Endodermal cell (in vitro differentiated cells): ENCODE data around the gene SLC25A19. TPM values are rescaled to one million over a fixed set of nuclear protein-coding genes. Genes with fewer than 3 reads are reported as not detected.

Experiments
- DNase-seq: peaks from one replicate; pipeline ENCODE4 v3.0.0-alpha.2; 2017
- H3K27ac ChIP-seq: 2 replicates; pipeline ENCODE4 v1.5.1; 2013; ENCODE audit warnings: mild to moderate bottlenecking, low read depth, low read length, moderate library complexity
- H3K27me3 ChIP-seq: 2 replicates; pipeline ENCODE4 v1.6.1; 2013; ENCODE audit warnings: mild to moderate bottlenecking, low read length, moderate library complexity; ENCODE audit not compliant: insufficient read depth, control insufficient read depth, poor library complexity, severe bottlenecking
- H3K36me3 ChIP-seq: 2 replicates; pipeline ENCODE4 v1.7.0; 2013; ENCODE audit warnings: mild to moderate bottlenecking, low read length, moderate library complexity; ENCODE audit not compliant: control insufficient read depth, insufficient read depth
- H3K4me1 ChIP-seq: one replicate; pipeline ENCODE4 v1.7.0; 2013; ENCODE audit warnings: low read length; ENCODE audit not compliant: control insufficient read depth, insufficient read depth
- H3K4me3 ChIP-seq: 2 replicates; pipeline ENCODE4 v1.5.1; 2013; ENCODE audit warnings: mild to moderate bottlenecking, low read length, moderate library complexity
- H3K9ac ChIP-seq: 2 replicates; pipeline ENCODE4 v1.6.1; 2013; ENCODE audit warnings: mild to moderate bottlenecking, low read length, moderate library complexity; ENCODE audit not compliant: poor library complexity, severe bottlenecking; ENCODE audit errors: extremely low read depth
- H3K9me3 ChIP-seq: 2 replicates; pipeline ENCODE4 v1.6.1; 2013; ENCODE audit warnings: mild to moderate bottlenecking, low read length, moderate library complexity; ENCODE audit not compliant: control insufficient read depth
- H3K27ac Mint-ChIP-seq: 2 replicates; pipeline ENCODE4 v1.8.0; 2020; ENCODE audit warnings: mixed read lengths
- H3K27me3 Mint-ChIP-seq: 2 replicates; pipeline ENCODE4 v1.8.0; 2021; ENCODE audit warnings: mild to moderate bottlenecking, mixed read lengths; ENCODE audit not compliant: insufficient read depth
- H3K36me3 Mint-ChIP-seq: 2 replicates; pipeline ENCODE4 v1.8.0; 2020; ENCODE audit warnings: low read depth, mixed read lengths
- H3K4me1 Mint-ChIP-seq: 2 replicates; pipeline ENCODE4 v1.8.0; 2020; ENCODE audit warnings: mixed read lengths
- H3K4me3 Mint-ChIP-seq: 2 replicates; pipeline ENCODE4 v1.8.0; 2020; ENCODE audit warnings: mild to moderate bottlenecking, moderate library complexity, mixed read lengths
- H3K9me3 Mint-ChIP-seq: 2 replicates; pipeline ENCODE4 v1.8.0; 2020; ENCODE audit warnings: mild to moderate bottlenecking, mixed read lengths
- CTCF ChIP-seq: fragments of 200-600 bp; sonication (generic); conservative IDR thresholded peaks from 2 replicates; pipeline ENCODE4 v1.5.0; 2021; ENCODE audit warnings: antibody characterized with exemption, mild to moderate bottlenecking
- WGBS, 2 experiments: methylation state at CpG; one replicate each; pipeline versions ENCODE4 v1.1.5 to v1.1.7; 2013; ENCODE audit warnings: missing lambda C conversion rate in 2 of 2, mixed read lengths in 1 of 2; ENCODE audit not compliant: insufficient coverage in 1 of 2, insufficient read length in 1 of 2; 5-methylcytosine and 5-hydroxymethylcytosine counted together
- total RNA-seq, 2 donors: library from RNA; stranded (reverse); fragmentation: NEBNext Ultra II Directional in 1 of 2; extraction: Animal tissue kit (Norgen Biotek cat#: 25700) in 1 of 2; gene quantifications; 2 replicates in 1 of 2; 3 replicates in 1 of 2; pipeline ENCODE4 v1.2.1, GENCODE V29; 2021

Gene SLC25A19
- total RNA-seq, 2 donors from 2014 or later: 10.6 to 10.7 TPM

GRCh38 chr17:75321506-75321905 lies 32.3 kb upstream of the SLC25A19 start:
- peaks cover 57% of the 10 kb centered on the region for H3K36me3 Mint-ChIP-seq
- no peak overlapping the region for H3K4me3 Mint-ChIP-seq
- no peaks in the 10 kb centered on the region for H3K9me3 ChIP-seq
- no peaks in the 10 kb centered on the region for H3K27me3 Mint-ChIP-seq
- DNase-seq: no peak
- H3K27ac Mint-ChIP-seq: no peak overlapping the region
- no peaks in the 10 kb centered on the region for H3K4me1 ChIP-seq
- no peak overlapping the region for H3K4me3 ChIP-seq
- no peak for TF ChIP-seq CTCF
- H3K4me1 Mint-ChIP-seq: peaks cover 26% of the 10 kb centered on the region
- H3K36me3 ChIP-seq: peaks cover 63% of the 10 kb centered on the region
- 79 to 84% methylated on average over 8 to 10 of the region's 10 CpGs for WGBS, 2 experiments
- no peak overlapping the region for H3K9ac ChIP-seq
- H3K27me3 ChIP-seq: no peaks in the 10 kb centered on the region
- H3K27ac ChIP-seq: no peak overlapping the region
- no peaks in the 10 kb centered on the region for H3K9me3 Mint-ChIP-seq

- no peak overlapping the region for H3K9ac ChIP-seq
- no peak overlapping the region for H3K4me3 ChIP-seq
- H3K4me3 Mint-ChIP-seq: no peak overlapping the region
- 94 to 96% methylated on average over 15 to 20 of the region's 20 CpGs for WGBS, 2 experiments
- peaks cover 53% of the 10 kb centered on the region for H3K36me3 Mint-ChIP-seq
- H3K27me3 Mint-ChIP-seq: no peaks in the 10 kb centered on the region
- peaks cover 59% of the 10 kb centered on the region for H3K36me3 ChIP-seq
- no peaks in the 10 kb centered on the region for H3K9me3 ChIP-seq
- H3K27me3 ChIP-seq: no peaks in the 10 kb centered on the region
- no peaks in the 10 kb centered on the region for H3K4me1 ChIP-seq
- no peaks in the 10 kb centered on the region for H3K9me3 Mint-ChIP-seq
- no peak overlapping the region for H3K27ac ChIP-seq
- no peak overlapping the region for H3K27ac Mint-ChIP-seq
- peaks cover 12% of the 10 kb centered on the region for H3K4me1 Mint-ChIP-seq
- DNase-seq: no peak
- TF ChIP-seq CTCF: no peak
Measured at GRCh38 chr17:75319904-75320691, 30.9 kb upstream of the SLC25A19 start.

GRCh38 chr17:75318615-75319222 lies 29.5 kb upstream of the SLC25A19 start:
- 92 to 100% methylated on average over 7 to 10 of the region's 10 CpGs for WGBS, 2 experiments

More at GRCh38 chr17:75318615-75319222, 29.5 kb upstream of the SLC25A19 start:
- no peaks in the 10 kb centered on the region for H3K9me3 Mint-ChIP-seq
- no peaks in the 10 kb centered on the region for H3K9me3 ChIP-seq
- H3K36me3 Mint-ChIP-seq: peaks cover 45% of the 10 kb centered on the region
- peak overlapping the region; percentile 74 for H3K27ac Mint-ChIP-seq
- H3K27me3 ChIP-seq: no peaks in the 10 kb centered on the region
- H3K36me3 ChIP-seq: peaks cover 51% of the 10 kb centered on the region
- no peak overlapping the region for H3K4me3 ChIP-seq
- no peak for DNase-seq
- no peaks in the 10 kb centered on the region for H3K27me3 Mint-ChIP-seq
- no peak for TF ChIP-seq CTCF
- no peaks in the 10 kb centered on the region for H3K4me1 ChIP-seq
- no peak overlapping the region for H3K27ac ChIP-seq
- no peak overlapping the region for H3K9ac ChIP-seq
- H3K4me3 Mint-ChIP-seq: no peak overlapping the region
- peaks cover 10% of the 10 kb centered on the region for H3K4me1 Mint-ChIP-seq
